Cerebellar cortex (tissue), 1 donor: ENCODE measurements around the gene ZSCAN12.
"Not testable (repeated sequence)": the region's sequence is repeated elsewhere in the genome, so short reads cannot be mapped to it uniquely, and the experiment has no call there.

Source experiments
- DNase-seq: peaks from one replicate; pipeline ENCODE4 v3.0.0-alpha.2; 2015; ENCODE audit warnings: low spot score

Gene ZSCAN12

DNA sequence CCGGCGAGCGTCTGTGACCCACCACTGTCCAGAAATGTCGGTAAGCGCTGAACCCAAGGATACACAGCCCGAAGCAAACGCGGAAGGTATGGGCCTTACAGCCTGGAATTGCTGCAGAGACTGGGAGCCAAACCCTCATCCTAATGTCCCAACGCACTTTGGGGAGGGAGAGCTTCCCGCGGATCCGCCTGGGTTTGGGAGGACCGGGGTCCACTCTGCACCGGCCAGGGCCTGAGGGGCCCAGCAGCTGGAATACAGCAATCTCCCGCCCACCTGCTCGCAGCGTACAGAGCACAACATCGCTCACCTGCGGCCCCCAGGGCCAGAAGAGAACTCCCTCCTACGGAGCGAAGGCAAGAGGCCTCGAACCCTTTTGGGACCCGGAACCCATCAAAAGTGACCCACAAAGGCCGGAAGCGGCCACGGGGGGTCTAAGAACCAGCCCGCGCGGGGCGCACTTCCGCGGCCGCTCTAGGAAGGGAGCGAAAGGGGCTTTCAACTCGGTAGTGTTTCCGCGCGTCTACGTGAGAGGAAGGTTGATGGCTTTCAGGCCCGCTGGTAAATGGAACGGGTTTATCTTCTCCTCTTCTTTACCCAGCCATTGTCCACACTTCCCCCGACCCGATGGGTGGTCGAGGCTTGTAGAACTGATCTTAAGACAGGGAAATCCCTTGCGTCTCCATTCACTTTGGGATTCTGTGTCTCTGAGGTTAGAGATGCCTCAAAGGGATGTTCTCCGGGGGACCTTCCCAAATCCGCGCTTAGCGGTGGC, at the start of gene ZSCAN12:
ZSCAN12 (minus strand) TSS at position 398 of the 772 bp plus-strand sequence. CDS start 1,342 bp downstream, outside the sequence.
- DNase-seq: peak; percentile 88

- DNase-seq: no peak
These were observed 49.5 kb upstream of the ZSCAN12 start for GRCh38 chr6:28449056-28449455.

GRCh38 chr6:28447512-28447906, 48.0 kb upstream of the ZSCAN12 start:
- not testable (repeated sequence) for DNase-seq

GRCh38 chr6:28446818-28447511, 47.4 kb upstream of the ZSCAN12 start:
- no peak for DNase-seq

DNA sequence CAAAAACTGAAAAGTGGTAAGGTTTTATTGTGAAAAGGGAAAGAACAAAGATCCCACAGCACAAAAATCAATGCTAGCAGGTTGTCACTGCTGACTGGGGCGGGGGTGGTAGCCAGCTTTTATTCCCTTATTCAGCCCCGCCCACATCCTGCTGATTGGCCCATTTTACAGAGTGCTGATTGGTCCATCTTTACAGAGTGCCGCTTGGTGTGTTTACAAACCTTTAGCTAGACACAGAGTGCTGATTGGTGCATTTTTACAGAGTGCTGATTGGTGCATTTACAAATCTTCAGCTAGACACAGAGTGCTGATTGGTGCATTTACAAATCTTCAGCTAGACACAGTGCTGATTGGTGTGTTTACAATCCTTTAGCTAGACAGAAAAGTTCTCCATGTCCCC, 45.2 kb upstream of the ZSCAN12 start:
- DNase-seq: not testable (repeated sequence)

DNA sequence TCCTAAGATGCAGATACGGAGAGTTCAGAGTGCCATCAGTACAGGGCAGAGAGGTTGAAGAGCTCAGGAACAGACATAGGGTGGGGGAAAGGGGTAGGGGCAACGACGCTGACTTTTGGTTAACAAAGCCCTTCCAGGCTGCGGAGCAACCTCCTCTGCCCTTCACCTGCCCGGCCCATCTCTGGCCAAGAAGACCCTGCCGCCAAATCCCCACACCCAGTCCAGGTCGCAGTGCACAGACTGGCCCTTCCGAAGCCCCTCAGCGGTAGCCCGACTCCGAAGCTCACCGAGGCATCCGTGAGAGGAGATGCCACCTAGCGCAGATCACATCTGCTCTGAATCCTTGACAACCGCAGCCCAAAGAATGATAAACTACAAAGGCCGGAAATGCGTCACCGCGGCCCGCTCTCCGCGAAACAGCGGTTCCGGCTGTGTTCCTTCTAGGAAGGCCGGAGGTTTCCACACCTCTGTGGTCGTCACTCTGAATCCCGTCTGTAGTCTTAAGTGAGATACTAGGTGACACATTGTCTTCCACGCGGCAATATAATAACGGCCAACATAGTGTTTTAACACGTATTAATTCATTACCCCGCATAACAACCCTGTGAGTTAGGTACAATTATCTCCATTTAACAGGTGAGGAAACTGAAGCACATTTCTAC, 43.7 kb upstream of the ZSCAN12 start, which contains the start of gene ZSCAN23:
ZSCAN23 (minus strand) TSS at position 380 of the 662 bp plus-strand sequence. CDS start 7,225 bp downstream, outside the sequence.
- DNase-seq: peak; percentile 90

- DNase-seq: no peak
These were observed 43.0 kb upstream of the ZSCAN12 start for GRCh38 chr6:28442586-28442985.

- no peak for DNase-seq
These were observed 36.9 kb upstream of the ZSCAN12 start for GRCh38 chr6:28436404-28436803.

DNA sequence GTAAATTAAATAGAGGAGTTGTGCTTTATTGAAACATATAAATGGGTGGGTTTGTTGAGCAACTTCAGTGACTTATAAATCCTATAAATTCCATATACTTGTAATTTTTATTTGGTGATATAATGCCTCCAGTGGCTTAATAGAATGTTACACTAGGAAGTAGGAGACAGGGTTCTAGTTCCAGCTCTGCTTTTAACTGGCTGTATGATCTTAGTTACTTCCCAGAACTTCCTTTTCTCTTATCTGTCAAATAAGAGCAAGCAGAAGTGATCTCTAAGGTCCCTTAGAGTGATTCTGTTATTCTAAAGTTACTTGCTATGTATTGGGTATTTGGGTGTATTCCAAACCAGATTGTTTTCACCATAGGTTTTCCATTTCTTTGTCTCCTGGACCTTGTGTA, 33.6 kb upstream of the ZSCAN12 start:
- DNase-seq: no peak

DNA sequence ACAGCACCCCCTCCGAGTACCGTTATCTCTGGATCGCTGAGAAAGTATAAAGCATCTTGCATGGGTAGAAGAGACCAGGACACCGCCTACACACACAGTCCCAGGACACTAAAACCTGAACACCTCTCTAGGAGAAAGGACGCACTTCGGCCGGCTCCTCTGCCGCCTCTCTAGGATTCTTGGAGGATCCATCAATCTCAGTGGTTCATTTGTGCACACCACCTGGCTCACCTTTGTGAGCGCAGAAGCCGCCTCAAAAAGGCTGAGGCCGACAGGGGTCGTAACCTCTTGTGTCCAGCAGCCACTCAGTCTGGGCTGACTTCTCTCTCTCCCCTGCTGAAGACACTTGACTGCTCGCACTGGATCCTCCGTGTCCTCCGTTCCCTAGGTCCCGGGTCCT, 30.2 kb upstream of the ZSCAN12 start:
- no peak for DNase-seq

GRCh38 chr6:28425944-28426541, 26.5 kb upstream of the ZSCAN12 start:
- DNase-seq: no peak

GRCh38 chr6:28424163-28424562, 24.6 kb upstream of the ZSCAN12 start:
- no peak for DNase-seq

GRCh38 chr6:28423546-28423945, 24.0 kb upstream of the ZSCAN12 start:
- DNase-seq: no peak

DNA sequence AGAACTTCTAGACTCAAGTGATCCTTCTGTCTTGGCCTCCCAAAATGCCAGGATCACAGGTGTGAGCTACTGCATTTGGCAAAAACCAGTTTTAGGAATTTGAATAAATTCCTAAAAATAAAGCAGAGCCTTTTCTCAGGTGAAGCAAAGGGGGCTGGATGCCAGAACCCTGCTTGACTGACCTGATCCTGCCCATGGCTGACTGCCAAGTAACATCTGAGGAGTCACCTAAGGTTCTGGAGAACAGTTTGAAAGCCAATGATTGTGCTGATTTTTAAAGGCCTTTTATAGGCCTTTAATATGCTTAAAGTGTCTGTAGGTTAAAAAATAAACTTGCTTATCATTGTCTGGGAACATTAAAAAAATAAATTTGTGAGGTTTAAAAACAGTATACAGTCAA, 14.1 kb upstream of the ZSCAN12 start:
- DNase-seq: no peak

GRCh38 chr6:28410767-28411166, 11.2 kb upstream of the ZSCAN12 start:
- DNase-seq: no peak

GRCh38 chr6:28408076-28408802, 8.7 kb upstream of the ZSCAN12 start:
- DNase-seq: no peak

GRCh38 chr6:28407401-28407800, 7.9 kb upstream of the ZSCAN12 start:
- no peak for DNase-seq

GRCh38 chr6:28403923-28404322, 4.4 kb upstream of the ZSCAN12 start:
- not testable (repeated sequence) for DNase-seq

GRCh38 chr6:28402197-28402596, 2.6 kb upstream of the ZSCAN12 start:
- no peak for DNase-seq

- DNase-seq: no peak
These were observed 1.6 kb upstream of the ZSCAN12 start for GRCh38 chr6:28401172-28401571.

- DNase-seq: no peak
These were observed 540 bp upstream of the ZSCAN12 start for GRCh38 chr6:28400122-28400451.

- no peak for DNase-seq
These were observed 3.6 kb downstream of the ZSCAN12 start for GRCh38 chr6:28395918-28396317.
